G401.6 (cell line): ENCODE data around the gene NUDT22.

Experiments
- FAIRE-seq: peaks from 2 replicates; lab custom pipeline; 2012; peaks lifted over from hg19 to GRCh38; lab: Jason Lieb, UNC

Gene NUDT22, protein sequence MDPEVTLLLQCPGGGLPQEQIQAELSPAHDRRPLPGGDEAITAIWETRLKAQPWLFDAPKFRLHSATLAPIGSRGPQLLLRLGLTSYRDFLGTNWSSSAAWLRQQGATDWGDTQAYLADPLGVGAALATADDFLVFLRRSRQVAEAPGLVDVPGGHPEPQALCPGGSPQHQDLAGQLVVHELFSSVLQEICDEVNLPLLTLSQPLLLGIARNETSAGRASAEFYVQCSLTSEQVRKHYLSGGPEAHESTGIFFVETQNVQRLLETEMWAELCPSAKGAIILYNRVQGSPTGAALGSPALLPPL

DNA sequence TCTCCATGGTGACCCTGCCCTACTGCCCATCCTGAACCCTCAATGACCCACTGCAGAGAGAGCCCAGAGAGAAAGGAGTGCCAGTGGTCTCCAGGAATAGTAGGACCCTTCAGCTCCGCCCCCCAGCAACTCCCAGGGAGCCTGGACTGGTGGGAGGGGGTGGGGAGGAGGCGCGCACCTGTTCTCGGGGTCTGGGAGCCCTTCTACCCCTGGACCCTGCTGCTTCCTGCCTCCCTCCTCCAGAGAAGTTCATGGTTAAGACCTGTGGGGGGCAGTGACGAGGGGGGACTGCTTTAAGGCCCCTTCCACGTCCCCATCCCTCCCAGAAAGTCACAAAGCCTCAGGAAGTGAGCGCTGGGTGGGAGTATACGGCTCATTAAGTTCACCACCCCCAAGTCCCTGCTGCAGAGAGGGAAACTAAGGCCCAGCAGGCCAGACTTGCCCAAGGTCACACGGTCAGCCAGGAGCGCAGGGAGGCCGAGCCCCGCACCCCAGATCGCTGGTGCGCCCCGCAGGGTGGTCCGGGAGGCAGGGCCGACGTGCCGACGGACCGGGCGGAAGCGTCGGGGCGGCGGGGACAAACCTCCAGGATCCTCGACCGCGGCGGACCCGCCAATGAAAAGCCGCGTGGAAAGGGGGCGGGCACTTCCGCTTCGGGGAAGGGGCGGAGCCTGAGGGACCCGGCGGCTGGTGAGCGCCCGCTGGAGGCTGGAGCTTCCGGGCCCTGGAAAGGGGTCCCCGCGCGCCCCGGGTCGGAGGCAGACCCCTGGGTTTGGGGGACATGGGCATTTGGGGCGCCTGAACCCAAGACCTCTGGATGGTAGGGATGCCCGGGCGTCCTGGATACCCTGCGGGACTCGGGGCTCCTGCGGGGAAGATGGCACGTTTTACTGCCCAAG, at the start of gene NUDT22, which contains the start of gene TRPT1:
Gene NUDT22, plus strand, starts transcription at position 667 of the 899 bp plus-strand sequence. CDS start 379 bp downstream, outside the sequence.
Gene TRPT1, minus strand, starts transcription at position 579 of the 899 bp plus-strand sequence. Its CDS starts 326 bp downstream, at position 253.
- FAIRE-seq: no peak

DNA sequence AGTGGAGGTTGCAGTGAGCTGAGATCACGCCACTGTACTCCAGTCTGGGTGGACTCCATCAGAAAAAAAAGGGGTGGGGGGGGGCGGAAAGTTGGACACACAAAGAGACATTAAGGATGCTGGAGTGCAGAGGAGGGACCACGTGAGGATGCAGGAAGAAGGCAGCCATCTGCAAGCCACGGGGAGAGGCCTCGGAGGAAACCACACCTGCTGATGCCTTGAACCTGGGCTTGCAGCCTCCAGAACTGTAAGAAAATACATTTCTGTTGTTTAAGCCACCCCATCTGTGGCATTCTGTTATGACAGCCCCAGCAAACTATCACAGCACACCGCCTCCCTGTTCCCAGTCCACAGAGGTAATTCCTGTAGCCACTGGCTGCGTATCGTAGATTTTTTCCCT, 49.3 kb upstream of the NUDT22 start:
- FAIRE-seq: no peak

DNA sequence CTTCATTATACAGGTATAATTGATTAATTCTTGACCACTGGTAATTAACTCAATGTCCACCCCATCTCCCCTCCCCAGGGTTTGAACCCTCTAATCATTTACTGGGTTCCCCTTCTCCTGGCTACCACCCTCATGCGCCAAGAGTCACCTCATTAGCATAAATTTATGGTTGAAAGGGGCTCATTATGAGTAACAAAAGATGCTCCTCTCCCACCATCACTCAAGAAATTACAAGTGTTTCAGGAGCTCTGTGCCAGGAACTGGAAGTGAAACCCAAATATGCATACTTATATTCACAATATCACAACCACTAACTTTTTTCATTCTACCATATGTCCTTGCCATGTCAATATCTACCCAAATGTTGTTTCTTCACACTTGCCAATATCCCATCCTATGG, 47.9 kb upstream of the NUDT22 start:
- no peak for FAIRE-seq

DNA sequence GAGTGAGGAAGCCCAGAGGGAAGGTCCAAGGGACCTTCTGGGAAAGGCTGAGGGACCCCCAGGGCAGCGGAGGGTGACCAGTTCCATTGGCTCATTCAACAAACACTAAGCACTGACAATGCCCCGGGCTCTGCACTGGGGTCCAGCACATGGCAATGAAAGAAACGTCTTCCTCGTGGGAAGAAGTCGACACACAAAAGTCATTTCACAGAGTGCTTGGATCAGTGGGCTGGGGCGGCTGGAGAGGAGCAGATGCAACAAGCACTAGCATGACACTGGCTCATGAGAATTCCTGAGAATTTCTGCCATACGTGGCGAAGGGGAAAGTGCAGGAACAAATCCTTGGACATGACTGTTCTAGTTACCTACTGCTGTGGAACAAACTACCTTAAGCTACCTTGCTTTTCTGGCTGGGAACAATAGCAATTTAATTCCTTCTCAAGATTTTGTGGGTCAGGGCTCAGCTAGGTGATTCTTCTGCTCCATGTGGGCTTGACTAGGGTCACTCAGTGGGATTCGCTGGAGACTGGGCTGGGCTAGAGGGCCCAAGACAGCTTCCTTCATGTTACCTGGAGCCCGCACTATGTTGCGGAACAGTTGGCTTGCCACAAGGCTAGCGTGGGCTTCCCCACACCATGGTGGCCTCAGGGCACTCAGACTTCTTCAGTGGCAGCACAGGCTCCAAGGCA, 47.0 kb upstream of the NUDT22 start:
- no peak for FAIRE-seq

DNA sequence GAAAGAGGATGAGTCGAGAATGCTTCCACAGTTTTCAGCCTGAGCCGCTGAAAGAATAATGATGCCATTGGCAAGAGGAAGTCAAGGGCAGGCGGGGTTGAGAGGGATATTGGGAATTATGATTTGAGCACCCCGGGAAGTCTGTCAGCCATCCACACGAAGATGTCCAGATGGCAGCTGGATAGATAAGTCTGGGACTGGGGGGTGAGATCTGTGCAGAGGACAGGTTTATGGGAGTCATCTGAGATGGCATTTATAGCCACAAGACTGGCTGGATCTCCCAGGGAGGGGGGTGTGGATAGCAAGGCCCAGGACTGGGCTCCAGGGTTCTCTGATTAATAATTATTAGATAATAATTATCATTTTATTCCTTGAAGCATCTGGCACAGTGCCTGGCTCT, 45.2 kb upstream of the NUDT22 start:
- FAIRE-seq: no peak

DNA sequence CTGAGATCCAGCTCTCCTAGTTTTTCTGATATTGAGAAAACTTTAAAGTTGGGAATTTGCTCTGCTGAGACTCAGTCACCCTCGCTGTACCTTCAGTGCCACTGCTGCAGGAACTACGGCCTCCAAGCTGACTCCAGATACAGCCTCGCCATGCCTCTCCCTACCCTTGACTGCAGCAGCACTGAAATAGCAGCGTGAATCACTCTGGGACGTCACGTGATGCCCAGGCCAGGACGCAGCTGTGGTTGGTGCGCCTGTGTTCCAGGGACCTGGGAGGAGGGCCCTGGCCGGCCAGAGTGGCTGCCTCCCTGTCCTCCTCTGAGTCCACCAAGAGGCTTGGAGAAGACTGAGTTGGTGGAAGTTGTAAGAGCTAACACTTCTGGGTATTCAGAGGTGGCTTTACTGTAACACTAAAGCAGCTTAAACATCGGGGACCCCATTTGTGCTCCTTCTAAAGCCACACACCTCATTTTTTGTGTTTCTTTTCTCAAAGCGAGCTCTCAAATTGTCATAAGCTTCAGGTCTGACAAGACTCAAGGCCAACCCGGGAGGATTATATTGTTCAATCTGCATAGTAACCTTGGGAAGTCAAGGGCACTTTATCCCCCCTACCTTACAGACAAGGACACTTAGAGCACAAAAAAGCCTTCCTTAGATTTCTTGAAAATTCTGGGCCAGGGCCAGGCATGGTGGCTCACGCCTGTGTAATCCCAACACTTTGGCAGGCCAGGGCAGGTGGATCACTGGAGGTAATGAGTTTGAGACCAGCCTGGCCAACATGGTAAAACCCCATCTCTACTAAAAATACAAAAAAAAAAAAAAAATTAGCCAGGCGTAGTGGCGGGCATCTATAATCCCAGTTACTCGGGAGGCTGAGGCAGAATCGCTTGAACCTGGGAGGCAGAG, 44.3 kb upstream of the NUDT22 start:
- FAIRE-seq: peak; percentile 64

DNA sequence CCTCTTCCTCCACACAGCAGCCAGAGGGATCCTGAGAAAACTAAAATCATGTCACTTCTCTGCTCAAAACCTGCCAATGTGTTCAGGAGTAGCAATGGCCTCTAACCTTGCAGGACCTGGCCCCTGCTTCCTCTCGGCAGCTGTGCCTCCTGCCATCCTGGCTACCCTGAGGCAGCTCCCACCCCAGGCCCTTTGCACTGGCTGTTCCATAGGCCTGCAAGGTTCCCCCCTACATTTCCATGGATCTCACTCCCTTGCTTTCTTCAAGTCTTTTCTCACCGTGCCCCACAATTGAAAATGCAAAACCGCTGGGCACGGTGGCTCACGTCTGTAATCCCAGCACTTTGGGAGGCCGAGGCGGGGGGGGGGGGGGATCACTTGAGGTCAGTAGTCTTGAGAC, 42.2 kb upstream of the NUDT22 start:
- FAIRE-seq: no peak

DNA sequence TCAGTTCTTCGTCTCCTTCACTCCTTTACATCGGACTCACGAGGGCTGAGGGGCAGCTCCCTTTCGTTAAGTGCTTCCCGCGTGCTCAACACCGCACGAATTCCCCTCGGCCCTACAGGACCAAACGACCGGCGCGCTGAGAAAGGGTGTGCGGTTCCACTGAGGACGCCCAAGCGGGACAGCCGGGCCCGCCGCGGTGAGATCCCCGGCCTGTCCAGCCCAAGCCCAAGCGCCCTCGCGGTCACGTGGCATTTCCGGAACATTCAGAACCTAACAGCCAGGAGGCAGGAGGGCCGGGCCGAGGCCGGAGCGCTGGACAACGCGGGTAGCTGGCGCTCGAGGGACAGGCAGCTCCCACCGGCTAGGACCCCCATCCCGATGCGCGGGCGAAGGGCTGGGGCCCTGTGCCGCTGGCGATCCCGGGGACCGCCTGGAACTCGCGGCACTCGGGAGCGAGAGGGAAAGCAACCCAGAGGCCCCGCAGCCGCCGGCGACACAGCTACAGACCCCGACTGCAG, 40.8 kb upstream of the NUDT22 start:
- FAIRE-seq: no peak

DNA sequence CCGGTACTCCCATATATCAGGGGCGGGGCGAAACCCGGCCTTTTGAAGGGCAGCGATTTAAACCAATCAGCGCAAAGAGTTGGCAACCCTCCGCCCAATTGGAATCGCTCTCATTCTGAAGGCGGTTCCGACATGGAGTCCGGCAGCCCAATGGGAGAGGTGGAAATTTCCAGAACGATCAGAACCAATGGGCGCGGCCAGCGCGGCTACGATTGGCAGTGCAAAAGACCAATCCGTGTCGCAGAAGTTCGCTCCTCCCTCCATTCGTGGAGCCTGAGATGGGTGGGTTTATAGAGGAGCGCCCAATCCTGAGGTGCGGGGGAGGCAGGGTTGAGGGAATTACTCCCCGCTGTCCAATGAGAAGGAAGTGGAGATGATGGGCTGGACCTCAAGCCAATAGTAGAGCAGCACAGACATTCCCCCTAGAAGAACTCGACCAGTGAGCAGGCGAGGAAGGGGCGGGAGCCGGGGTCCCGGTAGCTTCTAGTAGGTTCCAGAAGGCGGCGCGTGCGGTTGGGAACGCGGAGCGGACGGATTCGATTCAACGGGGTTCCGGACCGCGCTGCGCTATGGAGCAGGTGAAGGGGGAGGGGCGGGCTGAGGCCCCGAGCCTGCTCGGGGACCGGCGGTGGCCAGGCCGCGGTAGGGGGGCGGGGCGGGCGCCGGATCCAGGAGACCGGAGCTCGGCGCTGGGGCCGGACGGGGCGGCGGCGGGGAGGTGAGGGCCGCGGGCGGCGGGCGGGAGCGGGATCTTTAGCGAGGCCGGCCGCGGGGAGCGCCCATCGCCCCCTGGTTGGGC, 40.2 kb upstream of the NUDT22 start, which contains the start of gene STIP1:
Gene STIP1, plus strand, starts transcription at position 479 of the 799 bp plus-strand sequence. Its CDS starts 91 bp downstream, at position 570.
- FAIRE-seq: peak; percentile 98

DNA sequence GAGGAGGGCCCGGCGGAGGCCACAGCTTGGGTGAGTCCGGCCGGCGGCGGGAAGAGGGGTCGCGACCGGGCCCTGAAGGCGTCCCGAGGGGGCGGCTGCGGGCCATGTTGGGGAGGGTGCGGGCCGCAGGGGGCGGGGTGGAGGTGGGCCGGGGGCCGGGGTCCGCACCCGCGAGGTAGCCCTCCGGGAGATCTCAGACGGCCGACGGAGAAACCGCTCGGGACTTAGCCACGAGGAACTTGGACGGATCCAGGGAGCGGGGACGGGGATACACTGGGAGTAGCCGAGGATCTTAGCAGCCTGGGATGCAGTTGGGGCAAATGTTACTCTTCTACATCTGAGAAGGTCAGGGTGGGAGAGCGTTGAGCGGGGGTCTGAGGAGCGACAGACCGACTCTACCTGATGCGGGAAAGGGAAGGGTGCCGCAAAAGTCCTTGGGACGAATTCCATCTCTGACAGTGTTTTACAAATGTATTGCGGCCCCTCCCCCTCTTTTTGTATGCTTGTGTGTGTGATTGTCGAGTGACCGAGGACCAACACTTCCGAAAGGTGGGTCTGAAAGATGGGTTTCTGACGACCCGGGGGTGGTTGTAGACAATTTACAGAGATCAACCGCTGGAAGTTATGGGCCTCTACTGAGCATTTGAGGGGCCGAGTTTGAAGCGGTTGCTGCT, 39.4 kb upstream of the NUDT22 start:
- FAIRE-seq: no peak

DNA sequence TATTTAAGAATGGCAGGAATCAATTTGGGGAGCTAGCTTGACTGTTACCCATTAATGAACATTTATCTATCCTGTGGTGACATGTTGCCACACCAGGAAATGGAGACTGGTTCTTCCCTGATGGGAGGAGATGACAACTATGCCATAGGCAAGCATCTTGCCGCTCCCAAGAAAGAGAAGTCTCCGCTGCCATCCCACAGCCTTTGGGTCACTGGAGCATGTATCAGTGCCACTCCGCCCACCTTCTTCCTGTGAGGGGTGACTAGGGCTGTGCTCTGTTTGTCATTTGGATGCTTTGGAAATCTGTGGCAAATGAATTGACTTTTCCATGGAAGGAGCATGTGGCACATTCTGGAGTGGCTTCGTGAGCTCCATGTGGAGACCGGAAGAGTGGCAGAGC, 33.6 kb upstream of the NUDT22 start:
- FAIRE-seq: no peak

DNA sequence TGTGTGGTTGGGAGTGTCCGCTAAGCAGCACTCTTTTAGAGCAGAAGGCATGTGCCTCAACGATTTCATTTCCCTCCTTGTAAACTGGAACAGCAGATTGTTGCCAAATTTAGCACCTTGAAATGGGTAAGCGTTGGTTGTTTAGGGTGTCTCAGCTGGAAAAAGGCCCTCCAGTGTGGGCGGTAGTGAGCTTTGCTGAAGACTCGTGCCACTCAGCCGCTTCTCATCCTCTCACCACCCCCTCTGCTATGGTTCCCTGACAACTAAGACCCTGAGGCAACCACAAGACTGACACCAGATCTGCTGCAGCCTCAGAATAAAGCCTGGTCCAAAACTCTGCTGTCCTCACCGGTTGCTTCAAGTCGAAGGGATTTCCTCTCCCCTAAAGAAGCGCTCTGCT, 29.4 kb upstream of the NUDT22 start:
- FAIRE-seq: no peak

DNA sequence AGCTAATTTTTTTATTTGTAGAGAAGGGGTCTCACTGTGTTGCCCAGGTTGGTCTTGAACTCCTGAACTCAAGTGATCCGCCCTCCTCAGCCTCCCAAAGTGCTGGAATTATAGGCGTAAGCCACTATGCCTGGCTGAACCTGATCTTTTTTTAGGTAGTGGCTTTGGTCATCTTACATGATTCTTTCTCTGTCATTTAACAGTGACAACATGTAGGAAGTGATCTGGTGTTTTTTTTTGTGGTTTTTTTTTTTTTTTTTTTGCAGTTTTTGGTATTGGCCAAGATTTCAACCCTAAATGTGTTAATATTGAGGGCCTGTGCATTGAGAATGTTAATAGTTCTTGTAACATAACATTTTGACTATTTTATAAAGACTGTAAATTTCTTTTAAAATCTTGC, 27.6 kb upstream of the NUDT22 start:
- FAIRE-seq: no peak

DNA sequence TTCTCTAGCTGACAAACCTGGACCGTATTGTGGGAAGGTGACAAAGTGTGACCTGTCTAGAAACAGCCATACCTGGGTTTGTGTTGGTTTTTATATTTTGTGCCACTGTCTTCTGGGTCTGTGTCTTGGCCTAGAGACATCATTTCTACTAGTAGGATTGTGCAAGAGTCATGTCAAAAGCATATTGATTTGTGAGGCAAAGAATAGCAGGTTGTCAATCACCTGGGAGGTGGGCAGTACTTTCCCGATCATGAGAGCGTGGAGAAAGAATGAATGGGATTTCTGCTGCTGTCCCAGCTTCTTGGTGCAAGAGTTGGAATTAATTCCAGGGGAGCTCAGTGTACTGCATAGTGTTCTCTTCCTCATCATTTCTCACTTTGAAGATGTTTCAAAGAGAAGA, 24.5 kb upstream of the NUDT22 start:
- FAIRE-seq: no peak

DNA sequence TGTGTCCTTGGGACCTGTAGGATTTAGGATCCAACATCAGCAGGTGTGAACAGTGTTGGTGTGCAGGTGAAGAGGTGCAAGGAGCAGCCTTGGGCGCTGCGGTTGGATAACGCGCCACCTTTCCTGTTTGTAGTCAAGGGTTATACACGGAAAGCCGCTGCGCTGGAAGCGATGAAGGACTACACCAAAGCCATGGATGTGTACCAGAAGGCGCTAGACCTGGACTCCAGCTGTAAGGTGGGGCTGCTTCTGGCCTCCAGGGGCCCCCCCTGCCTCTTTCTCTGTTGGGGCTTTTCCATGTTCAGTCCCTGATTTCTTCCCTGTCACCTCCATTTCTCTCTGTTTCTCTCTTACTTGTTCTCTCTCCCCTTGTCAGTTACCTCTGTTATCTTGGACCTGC, 23.1 kb upstream of the NUDT22 start:
- no peak for FAIRE-seq

DNA sequence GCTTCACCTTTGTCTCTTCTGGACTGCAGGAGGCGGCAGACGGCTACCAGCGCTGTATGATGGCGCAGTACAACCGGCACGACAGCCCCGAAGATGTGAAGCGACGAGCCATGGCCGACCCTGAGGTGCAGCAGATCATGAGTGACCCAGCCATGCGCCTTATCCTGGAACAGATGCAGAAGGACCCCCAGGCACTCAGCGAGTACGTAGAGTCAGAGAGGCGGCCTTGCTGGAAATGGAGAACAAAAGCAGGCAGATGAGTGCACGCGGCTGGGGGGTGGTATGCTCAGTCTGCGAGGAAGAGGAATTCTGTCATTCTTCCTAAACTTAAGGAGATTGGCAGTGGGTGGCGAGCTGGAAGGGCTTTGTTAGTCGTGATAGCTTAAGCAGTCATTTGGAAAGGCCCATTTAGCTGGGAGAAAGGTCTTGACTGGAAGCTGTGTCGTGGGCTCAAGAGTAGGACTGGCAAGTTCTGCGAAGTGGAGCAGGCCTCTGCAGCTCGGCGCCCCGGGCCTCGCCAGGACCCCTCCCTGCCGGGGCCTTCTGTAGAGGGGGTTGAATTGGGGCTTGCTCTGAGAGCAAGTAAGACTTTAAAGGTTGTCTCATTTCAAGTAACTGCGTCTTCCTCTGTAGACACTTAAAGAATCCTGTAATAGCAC, 22.5 kb upstream of the NUDT22 start:
- no peak for FAIRE-seq

DNA sequence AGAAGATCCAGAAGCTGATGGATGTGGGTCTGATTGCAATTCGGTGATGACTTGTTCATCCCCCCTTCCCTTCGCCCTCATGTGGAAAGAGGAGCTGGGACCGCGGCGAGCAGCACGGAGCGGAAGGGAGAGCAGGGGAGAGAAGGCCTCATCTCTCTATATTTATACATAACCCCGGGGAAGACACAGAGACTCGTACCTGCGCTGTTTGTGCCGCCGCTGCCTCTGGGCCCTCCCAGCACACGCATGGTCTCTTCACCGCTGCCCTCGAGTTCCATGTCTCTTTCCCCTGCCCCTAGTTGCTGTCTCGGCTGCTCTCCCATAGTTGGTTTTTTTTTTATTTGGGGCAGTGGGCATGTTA, 22.0 kb upstream of the NUDT22 start:
- no peak for FAIRE-seq

DNA sequence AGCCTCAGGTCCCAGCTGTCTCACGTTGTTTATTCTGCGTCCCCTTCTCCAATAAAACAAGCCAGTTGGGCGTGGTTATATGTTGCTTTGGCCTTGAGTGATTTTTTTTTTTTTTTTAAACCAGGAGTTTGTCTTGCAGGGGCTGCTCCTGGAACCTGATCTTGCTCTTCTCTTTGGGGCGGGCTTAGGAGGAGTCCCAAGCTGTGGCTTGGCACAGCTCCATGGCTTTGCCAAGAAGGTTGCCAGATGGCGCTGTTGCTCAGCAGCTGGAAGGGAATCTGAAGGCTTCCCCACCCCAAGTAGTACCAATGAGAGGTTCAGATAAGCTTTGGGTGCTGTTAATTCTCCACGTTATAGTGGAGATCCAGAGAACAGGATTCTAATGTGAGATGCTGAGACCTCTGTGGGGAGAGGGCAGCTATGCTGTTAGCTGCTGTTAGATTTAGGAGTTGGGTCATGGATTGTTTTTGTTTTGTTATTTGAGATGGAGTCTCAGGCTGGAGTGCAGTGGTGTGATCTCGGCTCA, 21.5 kb upstream of the NUDT22 start:
- peak; percentile 93 for FAIRE-seq
